ENCODE measurements around the gene NINJ1.

NINJ1 gene

DNA sequence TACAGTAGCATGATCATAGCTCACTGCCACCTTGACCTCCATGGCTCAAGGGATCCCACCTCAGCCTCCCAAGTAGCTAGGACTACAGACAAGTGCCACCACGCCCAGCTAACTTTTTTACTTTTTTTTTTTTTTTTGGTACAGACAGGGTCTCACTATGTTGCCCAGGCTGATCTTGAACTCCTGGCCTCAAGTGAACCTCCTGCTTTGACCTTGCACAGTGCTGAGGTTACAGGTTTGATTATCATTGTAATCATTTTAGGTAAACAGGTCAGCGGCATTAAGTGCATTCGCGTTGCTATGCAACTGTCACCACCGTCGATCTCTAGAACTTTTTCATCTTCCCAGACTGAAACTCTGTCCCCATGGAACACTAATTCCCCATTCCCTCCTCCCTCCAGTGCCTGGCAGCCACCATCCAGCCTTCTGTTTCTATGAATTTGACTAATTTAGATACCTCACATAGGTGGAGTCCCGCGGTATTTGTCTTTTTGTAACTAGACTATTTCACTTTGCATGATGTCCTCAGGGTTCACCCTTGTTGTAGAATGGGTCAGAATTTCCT lies 43.9 kb downstream of the NINJ1 start:
- Histone ChIP-seq H3K9ac (ENCODE audit: low read length in 5 of 5) (no peak overlapping the region), H3K9me3 (ENCODE audit: control insufficient read depth in 5 of 5, low read length in 5 of 5) (peaks cover 0 to 14% (median 5%) of the 10 kb centered on the region in 5 donors), H3K4me1 (ENCODE audit: control insufficient read depth in 5 of 5, insufficient read depth in 5 of 5, low read length in 5 of 5) (peaks cover 2 to 31% (median 24%) of the 10 kb centered on the region in 5 donors), H3K4me3 (ENCODE audit: low read depth in 1 of 5, low read length in 5 of 5) (no peak overlapping the region), H3K36me3 (ENCODE audit: control insufficient read depth in 5 of 5, insufficient read depth in 5 of 5, low read length in 5 of 5) (no peaks in the 10 kb centered on the region), H3K27ac (ENCODE audit: low read depth, low read length) (no peak overlapping the region), H3K27me3 (ENCODE audit: control insufficient read depth in 5 of 5, insufficient read depth in 4 of 5, low read length in 5 of 5) (no peaks in the 10 kb centered on the region)

DNA sequence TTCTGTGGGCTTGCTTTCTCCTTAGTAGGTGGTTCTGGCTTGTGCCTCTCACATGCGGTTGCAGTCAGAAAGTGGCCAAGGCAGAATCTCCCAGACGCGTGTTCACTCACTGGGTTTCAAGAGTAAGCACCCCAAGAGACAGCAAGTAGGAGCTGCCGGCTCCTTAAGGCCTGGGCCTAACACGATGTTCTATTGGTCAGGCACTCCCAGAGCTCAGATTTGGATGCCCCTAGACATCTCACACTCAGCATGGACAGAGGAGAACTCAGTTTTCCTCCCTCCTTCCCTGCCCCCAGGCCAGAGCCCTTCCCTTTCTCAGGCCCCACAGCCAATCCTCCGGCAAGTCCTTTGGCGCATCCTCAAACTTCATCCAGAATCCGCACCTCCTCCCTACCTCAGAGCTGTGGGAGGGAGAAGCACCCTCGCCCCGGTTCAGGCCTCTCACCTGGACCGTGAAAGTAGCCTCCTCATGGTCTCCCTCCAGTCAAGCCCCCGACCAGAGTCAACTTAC lies 44.5 kb downstream of the NINJ1 start:
- peaks cover 0 to 14% (median 5%) of the 10 kb centered on the region in 5 donors for H3K9me3 ChIP-seq (ENCODE audit: control insufficient read depth in 5 of 5, low read length in 5 of 5)
- H3K4me1 ChIP-seq (ENCODE audit: control insufficient read depth in 5 of 5, insufficient read depth in 5 of 5, low read length in 5 of 5), result peaks cover 0 to 25% (median 18%) of the 10 kb centered on the region in 5 donors
- no peak overlapping the region for H3K27ac ChIP-seq (ENCODE audit: low read depth, low read length)
- H3K27me3 ChIP-seq (ENCODE audit: control insufficient read depth in 5 of 5, insufficient read depth in 4 of 5, low read length in 5 of 5), result no peaks in the 10 kb centered on the region
- H3K4me3 ChIP-seq (ENCODE audit: low read depth in 1 of 5, low read length in 5 of 5), result no peak overlapping the region
- H3K9ac ChIP-seq (ENCODE audit: low read length in 5 of 5), result no peak overlapping the region
- H3K36me3 ChIP-seq (ENCODE audit: control insufficient read depth in 5 of 5, insufficient read depth in 5 of 5, low read length in 5 of 5), result no peaks in the 10 kb centered on the region

- no peaks in the 10 kb centered on the region for H3K36me3 ChIP-seq (ENCODE audit: control insufficient read depth in 5 of 5, insufficient read depth in 5 of 5, low read length in 5 of 5)
- no peak overlapping the region for H3K4me3 ChIP-seq (ENCODE audit: low read depth in 1 of 5, low read length in 5 of 5)
- H3K4me1 ChIP-seq (ENCODE audit: control insufficient read depth in 5 of 5, insufficient read depth in 5 of 5, low read length in 5 of 5), result peaks cover 0 to 20% (median 12%) of the 10 kb centered on the region in 5 donors
- no peak overlapping the region for H3K9ac ChIP-seq (ENCODE audit: low read length in 5 of 5)
- H3K9me3 ChIP-seq (ENCODE audit: control insufficient read depth in 5 of 5, low read length in 5 of 5), result peaks cover 0 to 14% (median 5%) of the 10 kb centered on the region in 5 donors
- H3K27ac ChIP-seq (ENCODE audit: low read depth, low read length), result no peak overlapping the region
- H3K27me3 ChIP-seq (ENCODE audit: control insufficient read depth in 5 of 5, insufficient read depth in 4 of 5, low read length in 5 of 5), result no peaks in the 10 kb centered on the region
Observed at GRCh38 chr9:93089024-93089423, 45.0 kb downstream of the NINJ1 start.

DNA sequence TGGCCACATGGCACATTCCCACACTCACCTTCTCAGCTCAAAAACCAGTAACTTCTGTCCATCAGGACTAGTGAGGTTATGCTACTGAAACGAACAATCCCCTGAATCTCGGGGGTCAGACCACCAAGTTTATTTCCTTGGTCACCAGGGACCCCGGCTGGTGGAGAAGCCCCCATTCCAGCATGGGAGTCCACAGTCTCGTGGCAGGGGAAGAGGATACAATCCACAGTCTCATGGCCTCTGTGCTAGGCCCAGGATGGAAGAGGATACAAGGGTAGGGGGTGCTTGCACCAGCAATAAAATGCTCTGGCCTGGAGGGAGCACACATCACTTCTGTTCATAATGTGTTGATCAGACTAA lies 45.4 kb downstream of the NINJ1 start:
- Histone ChIP-seq H3K9me3 (ENCODE audit: control insufficient read depth in 5 of 5, low read length in 5 of 5) (peaks cover 0 to 14% (median 5%) of the 10 kb centered on the region in 5 donors), H3K36me3 (ENCODE audit: control insufficient read depth in 5 of 5, insufficient read depth in 5 of 5, low read length in 5 of 5) (no peaks in the 10 kb centered on the region), H3K4me1 (ENCODE audit: control insufficient read depth in 5 of 5, insufficient read depth in 5 of 5, low read length in 5 of 5) (peaks cover 0 to 16% (median 9%) of the 10 kb centered on the region in 5 donors), H3K27ac (ENCODE audit: low read depth, low read length) (no peak overlapping the region), H3K27me3 (ENCODE audit: control insufficient read depth in 5 of 5, insufficient read depth in 4 of 5, low read length in 5 of 5) (no peaks in the 10 kb centered on the region), H3K9ac (ENCODE audit: low read length in 5 of 5) (no peak overlapping the region), H3K4me3 (ENCODE audit: low read depth in 1 of 5, low read length in 5 of 5) (no peak overlapping the region)

GRCh38 chr9:93087971-93088655 lies 45.9 kb downstream of the NINJ1 start:
- H3K27me3 ChIP-seq (ENCODE audit: control insufficient read depth in 5 of 5, insufficient read depth in 4 of 5, low read length in 5 of 5), result no peaks in the 10 kb centered on the region
- no peaks in the 10 kb centered on the region for H3K36me3 ChIP-seq (ENCODE audit: control insufficient read depth in 5 of 5, insufficient read depth in 5 of 5, low read length in 5 of 5)
- no peak overlapping the region for H3K27ac ChIP-seq (ENCODE audit: low read depth, low read length)
- peaks cover 0 to 10% (median 6%) of the 10 kb centered on the region in 5 donors for H3K4me1 ChIP-seq (ENCODE audit: control insufficient read depth in 5 of 5, insufficient read depth in 5 of 5, low read length in 5 of 5)
- no peak overlapping the region for H3K4me3 ChIP-seq (ENCODE audit: low read depth in 1 of 5, low read length in 5 of 5)
- peaks cover 0 to 14% (median 5%) of the 10 kb centered on the region in 5 donors for H3K9me3 ChIP-seq (ENCODE audit: control insufficient read depth in 5 of 5, low read length in 5 of 5)
- H3K9ac ChIP-seq (ENCODE audit: low read length in 5 of 5), result no peak overlapping the region

DNA sequence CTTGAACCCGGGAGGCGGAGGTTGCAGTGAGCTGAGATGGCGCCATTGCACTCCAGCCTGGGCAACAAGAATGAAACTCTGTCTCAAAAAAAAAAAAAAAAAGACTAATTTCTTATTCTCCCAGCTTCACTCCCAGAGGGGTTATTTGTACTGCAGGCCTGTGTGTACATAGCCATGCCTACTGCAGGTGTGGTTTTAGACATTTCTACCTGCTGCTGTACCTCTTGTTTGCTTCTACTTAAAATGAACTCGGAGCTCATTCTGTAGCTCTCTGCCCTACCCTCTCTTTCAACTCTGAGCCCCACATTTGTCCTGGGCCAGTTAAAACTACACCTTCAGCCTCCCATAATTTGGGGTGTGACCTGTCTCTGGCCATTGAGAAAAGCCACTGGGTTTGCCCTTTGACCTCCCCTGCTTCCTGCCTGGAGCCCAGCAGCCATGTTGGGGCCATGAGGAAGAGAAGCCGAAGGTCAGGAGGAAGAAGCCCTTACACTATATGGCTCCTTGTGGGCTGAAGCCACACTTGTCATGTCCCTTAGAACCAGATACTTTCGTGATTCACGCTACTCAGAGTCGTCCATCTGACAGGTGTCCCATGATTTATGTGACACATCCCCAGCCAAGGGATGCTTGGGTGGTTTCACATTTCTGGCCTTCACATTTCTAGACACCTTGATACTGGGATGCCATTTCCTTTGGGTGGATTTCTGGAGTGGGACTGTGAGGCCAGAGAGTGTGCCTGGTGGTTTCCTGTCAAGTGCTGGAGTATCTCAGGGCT lies 47.4 kb downstream of the NINJ1 start:
- Histone ChIP-seq H3K9me3 (ENCODE audit: control insufficient read depth in 5 of 5, low read length in 5 of 5) (peaks cover 0 to 12% (median 4%) of the 10 kb centered on the region in 5 donors), H3K36me3 (ENCODE audit: control insufficient read depth in 5 of 5, insufficient read depth in 5 of 5, low read length in 5 of 5) (no peaks in the 10 kb centered on the region), H3K9ac (ENCODE audit: low read length in 5 of 5) (no peak overlapping the region), H3K4me1 (ENCODE audit: control insufficient read depth in 5 of 5, insufficient read depth in 5 of 5, low read length in 5 of 5) (no peaks in the 10 kb centered on the region), H3K4me3 (ENCODE audit: low read depth in 1 of 5, low read length in 5 of 5) (no peak overlapping the region), H3K27me3 (ENCODE audit: control insufficient read depth in 5 of 5, insufficient read depth in 4 of 5, low read length in 5 of 5) (peaks cover 0 to 3% (median 0%) of the 10 kb centered on the region in 5 donors), H3K27ac (ENCODE audit: low read depth, low read length) (no peak overlapping the region)

- no peaks in the 10 kb centered on the region for H3K36me3 ChIP-seq (ENCODE audit: control insufficient read depth in 5 of 5, insufficient read depth in 5 of 5, low read length in 5 of 5)
- H3K4me3 ChIP-seq (ENCODE audit: low read depth in 1 of 5, low read length in 5 of 5), result peak overlapping the region in 1 of 5 donors; percentile 16
- H3K27me3 ChIP-seq (ENCODE audit: control insufficient read depth in 5 of 5, insufficient read depth in 4 of 5, low read length in 5 of 5), result peaks cover 0 to 3% (median 0%) of the 10 kb centered on the region in 5 donors
- H3K9ac ChIP-seq (ENCODE audit: low read length in 5 of 5), result no peak overlapping the region
- H3K4me1 ChIP-seq (ENCODE audit: control insufficient read depth in 5 of 5, insufficient read depth in 5 of 5, low read length in 5 of 5), result no peaks in the 10 kb centered on the region
- H3K27ac ChIP-seq (ENCODE audit: low read depth, low read length), result no peak overlapping the region
- peaks cover 0 to 5% (median 4%) of the 10 kb centered on the region in 5 donors for H3K9me3 ChIP-seq (ENCODE audit: control insufficient read depth in 5 of 5, low read length in 5 of 5)
Observed at GRCh38 chr9:93085676-93086075, 48.4 kb downstream of the NINJ1 start.

- Histone ChIP-seq H3K9ac (ENCODE audit: low read length in 5 of 5) (no peak overlapping the region), H3K27me3 (ENCODE audit: control insufficient read depth in 5 of 5, insufficient read depth in 4 of 5, low read length in 5 of 5) (peaks cover 0 to 3% (median 0%) of the 10 kb centered on the region in 5 donors), H3K9me3 (ENCODE audit: control insufficient read depth in 5 of 5, low read length in 5 of 5) (peaks cover 0 to 5% (median 4%) of the 10 kb centered on the region in 5 donors), H3K4me3 (ENCODE audit: low read depth in 1 of 5, low read length in 5 of 5) (no peak overlapping the region), H3K4me1 (ENCODE audit: control insufficient read depth in 5 of 5, insufficient read depth in 5 of 5, low read length in 5 of 5) (no peaks in the 10 kb centered on the region), H3K27ac (ENCODE audit: low read depth, low read length) (no peak overlapping the region), H3K36me3 (ENCODE audit: control insufficient read depth in 5 of 5, insufficient read depth in 5 of 5, low read length in 5 of 5) (no peaks in the 10 kb centered on the region)
Observed at GRCh38 chr9:93084471-93084881, 49.6 kb downstream of the NINJ1 start.

- Histone ChIP-seq H3K27ac (ENCODE audit: low read depth, low read length) (no peak overlapping the region), H3K4me3 (ENCODE audit: low read depth in 1 of 5, low read length in 5 of 5) (no peak overlapping the region), H3K9ac (ENCODE audit: low read length in 5 of 5) (no peak overlapping the region), H3K36me3 (ENCODE audit: control insufficient read depth in 5 of 5, insufficient read depth in 5 of 5, low read length in 5 of 5) (peaks cover 0 to 3% (median 0%) of the 10 kb centered on the region in 5 donors), H3K9me3 (ENCODE audit: control insufficient read depth in 5 of 5, low read length in 5 of 5) (peaks cover 0 to 5% (median 4%) of the 10 kb centered on the region in 5 donors), H3K27me3 (ENCODE audit: control insufficient read depth in 5 of 5, insufficient read depth in 4 of 5, low read length in 5 of 5) (peaks cover 0 to 3% (median 0%) of the 10 kb centered on the region in 5 donors), H3K4me1 (ENCODE audit: control insufficient read depth in 5 of 5, insufficient read depth in 5 of 5, low read length in 5 of 5) (no peaks in the 10 kb centered on the region)
Observed at GRCh38 chr9:93083592-93084470, 50.2 kb downstream of the NINJ1 start.
